Neural cell (in vitro differentiated cells): Measurements from ENCODE around the gene ANKRD13B. TPM values are rescaled to one million over a fixed set of nuclear protein-coding genes. Genes with fewer than 3 reads are reported as not detected.

Experiments used
- H2AFZ ChIP-seq: fragments of 200-600, 300-800 bp; sonication (generic), shearing (Covaris generic); 2 replicates; pipeline ENCODE4 v1.6.0; 2014; ENCODE audit warnings: low read depth, mild to moderate bottlenecking, antibody characterized with exemption, low read length, moderate library complexity
- H3F3A ChIP-seq: fragments of 200-600 bp; shearing (Covaris generic); 2 replicates; pipeline ENCODE4 v1.6.1; 2016; ENCODE audit warnings: mild to moderate bottlenecking, moderate library complexity, mixed read lengths, antibody characterized with exemption, low read length; ENCODE audit not compliant: insufficient read depth, poor library complexity, severe bottlenecking
- H3K27ac ChIP-seq: fragments of 200-600, 300-800 bp; sonication (generic), shearing (Covaris generic); 2 replicates; pipeline ENCODE4 v1.5.1; 2014; ENCODE audit warnings: mild to moderate bottlenecking, low read length, moderate library complexity
- H3K27me3 ChIP-seq: fragments of 300-800, 200-600 bp; sonication (generic), shearing (Covaris generic); 2 replicates; pipeline ENCODE4 v1.6.0; 2014; ENCODE audit warnings: mild to moderate bottlenecking, low read depth, low read length, moderate library complexity; ENCODE audit not compliant: insufficient read depth
- H3K36me3 ChIP-seq: fragments of 300-800, 200-600 bp; sonication (generic), shearing (Covaris generic); 2 replicates; pipeline ENCODE4 v1.5.1; 2014; ENCODE audit warnings: mild to moderate bottlenecking, antibody characterized with exemption, low read length, moderate library complexity; ENCODE audit not compliant: insufficient read depth
- H3K4me2 ChIP-seq: fragments of 300-800, 200-600 bp; sonication (generic), shearing (Covaris generic); 2 replicates; pipeline ENCODE4 v1.6.0; 2014; ENCODE audit warnings: mild to moderate bottlenecking, low read length
- H3K4me3 ChIP-seq: fragments of 300-800, 200-600 bp; sonication (generic), shearing (Covaris generic); 2 replicates; pipeline ENCODE4 v1.5.1; 2014; ENCODE audit warnings: mild to moderate bottlenecking, low read length, moderate library complexity
- H3K79me2 ChIP-seq: fragments of 200-600 bp; shearing (Covaris generic); replicated peaks from 2 replicates; pipeline ENCODE4 v1.6.0; 2014; ENCODE audit warnings: mild to moderate bottlenecking, low read length, moderate library complexity; ENCODE audit not compliant: insufficient read depth
- H3K9ac ChIP-seq: fragments of 300-800, 200-600 bp; sonication (generic), shearing (Covaris generic); 2 replicates; pipeline ENCODE4 v1.6.1; 2016; ENCODE audit warnings: mild to moderate bottlenecking, low read length, mixed read lengths
- H3K9me2 ChIP-seq: fragments of 200-600 bp; shearing (Covaris generic); 2 replicates; pipeline ENCODE4 v1.6.1; 2016; ENCODE audit warnings: mild to moderate bottlenecking, low read length, mixed read lengths; ENCODE audit not compliant: insufficient read depth
- H3K9me3 ChIP-seq: fragments of 200-600, 300-800 bp; sonication (generic), shearing (Covaris generic); 2 replicates; pipeline ENCODE4 v1.6.1; 2016; ENCODE audit warnings: mild to moderate bottlenecking, mixed run types, low read length, moderate library complexity, mixed read lengths
- H4K20me1 ChIP-seq: fragments of 200-600 bp; shearing (Covaris generic); 2 replicates; pipeline ENCODE4 v1.6.1; 2016; ENCODE audit warnings: mild to moderate bottlenecking, mixed run types; ENCODE audit not compliant: insufficient read depth
- CTCF ChIP-seq: fragments of 450-650 bp; IDR thresholded peaks from 2 replicates; pipeline ENCODE4 v1.5.1; 2014; ENCODE audit warnings: antibody characterized with exemption, mild to moderate bottlenecking, moderate library complexity; ENCODE audit not compliant: poor library complexity, severe bottlenecking
- EP300 ChIP-seq: fragments of 450-650 bp; conservative IDR thresholded peaks from 2 replicates; pipeline ENCODE4 v1.6.1; 2014; ENCODE audit warnings: antibody characterized with exemption, mild to moderate bottlenecking, moderate library complexity; ENCODE audit not compliant: poor library complexity, severe bottlenecking
- EZH2 ChIP-seq: fragments of 200-600, 300-800 bp; shearing (Covaris generic), sonication (generic); IDR thresholded peaks from 2 replicates; pipeline ENCODE4 v1.6.1; 2014; ENCODE audit warnings: antibody characterized with exemption, low read length, borderline replicate concordance, mild to moderate bottlenecking; ENCODE audit not compliant: insufficient read depth, poor library complexity, severe bottlenecking
- MXI1 ChIP-seq: fragments of 450-650 bp; conservative IDR thresholded peaks from 2 replicates; pipeline ENCODE4 v1.6.1; 2014; ENCODE audit warnings: antibody characterized with exemption, mild to moderate bottlenecking; ENCODE audit not compliant: poor library complexity, severe bottlenecking
- POLR2AphosphoS5 ChIP-seq: IDR thresholded peaks from 2 replicates; pipeline ENCODE4 v1.6.1; 2012
- RAD21 ChIP-seq: fragments of 450-650 bp; conservative IDR thresholded peaks from 2 replicates; pipeline ENCODE4 v1.6.1; 2014; ENCODE audit warnings: antibody characterized with exemption, mild to moderate bottlenecking, moderate library complexity
- REST ChIP-seq: IDR thresholded peaks from 2 replicates; pipeline ENCODE4 v1.6.1; 2012; ENCODE audit warnings: borderline replicate concordance
- SMC3 ChIP-seq: fragments of 450-650 bp; conservative IDR thresholded peaks from 2 replicates; pipeline ENCODE4 v1.6.1; 2014; ENCODE audit warnings: antibody characterized with exemption, mild to moderate bottlenecking, moderate library complexity; ENCODE audit not compliant: poor library complexity
- TAF1 ChIP-seq: IDR thresholded peaks from 2 replicates; pipeline ENCODE4 v1.6.1; 2012; ENCODE audit warnings: low read depth
- polyA plus RNA-seq: library from polyadenylated mRNA; depleted of rRNA; stranded (reverse); fragments of >200 nt; gene quantifications from 2 replicates; pipeline ENCODE4 v1.2.3, GENCODE V29; 2014

ANKRD13B gene
- polyA plus RNA-seq, 1 donor from 2014 or later, result 35.0 TPM

- peaks cover 4% of the 10 kb centered on the region for H3K9me3 ChIP-seq
- no peak overlapping the region for H2AFZ ChIP-seq
- no peaks in the 10 kb centered on the region for H3K36me3 ChIP-seq
- no peaks in the 10 kb centered on the region for H3K9me2 ChIP-seq
- no peaks in the 10 kb centered on the region for H3K79me2 ChIP-seq
- no peak overlapping the region for H3K4me2 ChIP-seq
- H3K27me3 ChIP-seq, result peaks cover 51% of the 10 kb centered on the region
- no peak overlapping the region for H3K9ac ChIP-seq
- no peaks in the 10 kb centered on the region for H3F3A ChIP-seq
- H3K4me3 ChIP-seq, result no peak overlapping the region
- TF ChIP-seq SMC3 (no peak), REST (no peak), CTCF (no peak), POLR2AphosphoS5 (no peak), RAD21 (no peak), MXI1 (no peak), EZH2 (no peak), TAF1 (no peak), EP300 (no peak)
- no peak overlapping the region for H3K27ac ChIP-seq
- no peaks in the 10 kb centered on the region for H4K20me1 ChIP-seq
These were observed 22.1 kb downstream of the ANKRD13B start for GRCh38 chr17:29615048-29615385.

- H3K9ac ChIP-seq, result no peak overlapping the region
- H3K27me3 ChIP-seq, result peaks cover 51% of the 10 kb centered on the region
- H3K27ac ChIP-seq, result no peak overlapping the region
These were observed 22.8 kb downstream of the ANKRD13B start for GRCh38 chr17:29615492-29616299.

More at GRCh38 chr17:29615492-29616299, 22.8 kb downstream of the ANKRD13B start:
- Histone ChIP-seq H2AFZ (no peak overlapping the region), H3K4me3 (no peak overlapping the region), H3K4me2 (no peak overlapping the region), H3K9me2 (no peaks in the 10 kb centered on the region), H4K20me1 (no peaks in the 10 kb centered on the region), H3F3A (no peaks in the 10 kb centered on the region), H3K36me3 (no peaks in the 10 kb centered on the region), H3K79me2 (no peaks in the 10 kb centered on the region), H3K9me3 (peaks cover 4% of the 10 kb centered on the region)
- TF ChIP-seq POLR2AphosphoS5, result no peak
- no peak for TF ChIP-seq MXI1
- no peak for TF ChIP-seq REST
- TF ChIP-seq SMC3, result no peak
- no peak for TF ChIP-seq RAD21
- TF ChIP-seq EP300, result no peak
- TF ChIP-seq TAF1, result no peak
- no peak for TF ChIP-seq CTCF
- no peak for TF ChIP-seq EZH2
